Urothelium cell line (cell line): ENCODE measurements around the gene ZNHIT3.

Experiments used
- DNase-seq: peaks from one replicate; pipeline ENCODE4 v3.0.0; 2011; ENCODE audit warnings: low spot score, mixed read lengths
- FAIRE-seq: peaks from 2 replicates; lab custom pipeline; 2011; peaks lifted over from hg19 to GRCh38; lab: Jason Lieb, UNC

ZNHIT3 gene

DNA sequence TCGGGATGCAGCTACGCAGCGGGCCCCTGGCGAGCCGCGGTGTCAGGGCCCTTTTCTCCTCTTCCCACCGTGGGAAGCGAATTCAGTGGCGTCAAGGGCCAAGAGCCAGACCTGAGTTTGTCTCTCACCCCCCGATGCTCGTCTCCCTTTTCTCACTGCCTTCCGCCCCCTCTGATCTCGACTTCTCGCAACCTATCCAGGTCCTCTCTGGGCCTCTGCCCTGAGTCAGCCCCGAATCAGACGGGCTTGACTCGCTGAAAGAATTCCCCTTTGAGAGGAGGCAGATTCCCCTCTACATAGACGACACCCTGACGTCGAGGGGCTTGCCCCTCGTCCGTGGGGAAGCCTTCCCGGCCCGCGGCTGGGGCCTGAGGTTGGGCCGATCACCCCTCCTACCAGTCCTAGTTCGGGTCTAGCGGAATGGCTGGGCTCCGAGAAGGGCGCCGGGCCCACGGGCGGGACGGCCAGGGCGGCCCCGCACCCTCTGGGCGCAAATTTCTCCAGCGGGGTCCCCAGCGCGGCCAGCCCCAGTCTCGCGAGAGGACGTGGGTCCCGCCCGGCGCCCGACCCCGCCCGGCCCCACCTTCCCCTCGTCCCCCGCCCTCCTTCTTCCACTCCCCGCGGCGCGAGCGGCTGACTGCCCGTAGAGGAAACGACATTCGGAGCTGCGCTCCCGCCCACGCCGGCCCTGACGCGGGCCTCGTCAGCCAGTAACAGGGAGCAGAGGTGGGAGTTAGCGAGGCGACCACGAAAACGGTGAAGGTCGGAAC, 58.0 kb downstream of the ZNHIT3 start, which contains the start of gene GGNBP2:
GGNBP2 (plus strand) TSS at position 613 of the 770 bp plus-strand sequence. CDS start 806 bp downstream, outside the sequence.
- DNase-seq: peak; percentile 98
- FAIRE-seq: no peak

DNA sequence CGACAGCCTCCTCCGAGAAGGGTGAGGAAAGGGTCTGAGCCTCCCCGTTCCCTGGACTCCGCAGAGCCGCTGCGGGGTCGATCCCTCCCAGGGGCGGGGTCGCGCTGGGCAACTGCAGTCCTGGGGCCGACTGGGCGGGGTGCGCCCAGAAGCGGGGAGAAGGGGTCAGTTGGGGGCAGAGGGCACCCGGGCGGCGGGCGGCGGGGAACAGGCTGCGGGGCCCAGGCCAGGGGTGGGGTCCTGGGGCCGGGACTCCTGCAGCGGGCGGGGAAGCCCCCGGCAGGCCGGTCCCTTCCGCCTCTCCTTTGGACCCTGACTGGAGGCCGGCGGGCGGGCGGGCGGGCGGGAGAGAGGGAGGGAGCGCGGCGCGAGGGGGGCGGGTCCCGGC, 58.6 kb downstream of the ZNHIT3 start:
- DNase-seq (no peak), FAIRE-seq (no peak)
